SJCRH30 (cell line): ENCODE measurements around the gene MAPK9. TPM values are rescaled to one million over a fixed set of nuclear protein-coding genes. Genes with fewer than 3 reads are reported as not detected.
A peak's percentile ranks its signal among the peaks of the same experiment; 100 is the strongest.
"Not testable (repeated sequence)": the region's sequence is repeated elsewhere in the genome, so short reads cannot be mapped to it uniquely, and the experiment has no call there.

Experiments
- DNase-seq, 2 experiments: peaks; one replicate each; pipeline ENCODE4 v3.0.0-alpha.2; 2015 to 2020
- H3K27ac ChIP-seq: fragments of 250-450 bp; sonication (Bioruptor Pico); 2 replicates; pipeline ENCODE4 v1.5.1; 2020; ENCODE audit warnings: mild to moderate bottlenecking, moderate library complexity
- H3K27me3 ChIP-seq: fragments of 250-450 bp; sonication (Bioruptor Pico); 2 replicates; pipeline ENCODE4 v1.5.1; 2020; ENCODE audit warnings: mild to moderate bottlenecking, moderate library complexity
- H3K36me3 ChIP-seq: fragments of 250-450 bp; sonication (Bioruptor Pico); 2 replicates; pipeline ENCODE4 v1.5.1; 2020; ENCODE audit warnings: mild to moderate bottlenecking, moderate library complexity
- H3K4me1 ChIP-seq: fragments of 250-450 bp; sonication (Bioruptor Pico); 2 replicates; pipeline ENCODE4 v1.5.1; 2020; ENCODE audit warnings: mild to moderate bottlenecking, moderate library complexity
- H3K4me3 ChIP-seq: fragments of 250-450 bp; sonication (Bioruptor Pico); 2 replicates; pipeline ENCODE4 v1.5.1; 2020; ENCODE audit warnings: mild to moderate bottlenecking, moderate library complexity
- H3K9me3 ChIP-seq: fragments of 250-450 bp; sonication (Bioruptor Pico); replicated peaks from 2 replicates; pipeline ENCODE4 v1.5.1; 2020; ENCODE audit warnings: mild to moderate bottlenecking, moderate library complexity
- total RNA-seq: library from RNA; depleted of rRNA; stranded (reverse); fragments of >200 nt; shearing (Covaris generic); gene quantifications from 2 replicates; pipeline ENCODE4 v1.2.3, GENCODE V29; 2014

The MAPK9 gene
- total RNA-seq, 1 experiment from 2014 or later, result 46.6 TPM

DNA sequence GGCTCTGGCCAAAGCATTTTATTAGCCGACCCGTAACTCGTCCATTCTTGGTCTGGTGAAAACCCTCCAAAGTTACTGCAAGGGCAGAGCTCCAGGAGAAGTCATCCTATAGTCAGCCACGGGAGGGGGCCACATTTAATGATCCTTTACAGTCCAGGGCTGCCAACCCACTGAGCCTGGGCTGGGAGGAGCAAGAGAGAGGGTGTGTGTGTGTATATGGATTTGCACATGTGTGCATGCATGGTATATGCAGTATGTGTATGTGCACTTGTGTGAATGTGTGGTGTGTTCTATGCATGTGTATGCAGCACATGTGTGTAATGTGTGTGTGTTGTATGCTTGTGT is 78.7 kb downstream of the MAPK9 start:
- DNase-seq, result no peak
- Histone ChIP-seq H3K4me1 (no peaks in the 10 kb centered on the region), H3K9me3 (no peaks in the 10 kb centered on the region), H3K4me3 (no peak overlapping the region), H3K27me3 (peaks cover 3% of the 10 kb centered on the region; the same call in 1 of the 2 replicates), H3K36me3 (no peaks in the 10 kb centered on the region), H3K27ac (no peak overlapping the region)

DNA sequence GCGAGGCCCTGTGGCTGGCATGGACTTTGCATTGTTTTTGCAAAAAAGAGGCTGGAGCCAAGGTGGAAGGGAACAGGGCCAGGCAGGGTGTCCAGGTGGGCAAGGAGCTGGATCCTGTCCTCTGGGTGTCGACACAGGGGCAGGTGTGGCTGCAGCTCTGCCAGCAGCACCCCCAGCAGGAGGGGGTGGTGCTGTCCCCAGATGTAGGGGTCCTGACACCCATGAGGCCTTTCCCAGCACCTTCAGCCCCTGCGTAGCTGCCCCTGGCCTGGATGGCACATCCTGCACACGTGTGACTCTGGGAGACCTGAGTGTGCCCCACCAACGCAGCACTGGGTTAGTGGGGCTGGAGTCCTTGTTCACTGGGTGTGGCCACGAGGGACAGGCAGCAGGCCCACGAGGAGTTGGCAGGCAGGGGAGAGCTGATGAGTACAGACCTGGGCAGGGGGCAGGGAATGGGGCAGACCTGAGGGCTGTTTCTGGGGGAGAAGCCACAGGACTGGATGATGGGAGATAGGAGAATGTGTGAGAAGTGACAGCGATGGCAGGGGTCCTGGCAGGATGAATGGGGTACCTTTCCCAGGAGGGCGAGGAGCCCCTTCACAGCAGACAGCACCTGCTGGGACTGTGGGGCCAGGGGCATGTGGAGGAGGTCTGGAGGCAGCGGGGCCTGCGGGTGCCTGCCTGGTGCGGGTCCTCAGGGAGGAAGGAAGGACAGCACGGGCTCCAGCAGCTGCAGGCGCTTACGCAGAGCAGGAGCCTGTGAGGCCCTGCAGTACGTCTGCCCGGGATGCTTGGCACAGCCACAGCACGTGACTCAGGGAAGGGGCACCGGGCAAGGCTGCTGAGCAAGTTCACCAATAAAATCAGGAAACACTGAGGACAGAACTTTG is 79.3 kb downstream of the MAPK9 start:
- Histone ChIP-seq H3K27me3 (peaks cover 3% of the 10 kb centered on the region; the same call in 1 of the 2 replicates), H3K27ac (no peak overlapping the region), H3K4me3 (no peak overlapping the region), H3K9me3 (no peaks in the 10 kb centered on the region), H3K4me1 (no peaks in the 10 kb centered on the region), H3K36me3 (no peaks in the 10 kb centered on the region)
- DNase-seq, result no peak

DNA sequence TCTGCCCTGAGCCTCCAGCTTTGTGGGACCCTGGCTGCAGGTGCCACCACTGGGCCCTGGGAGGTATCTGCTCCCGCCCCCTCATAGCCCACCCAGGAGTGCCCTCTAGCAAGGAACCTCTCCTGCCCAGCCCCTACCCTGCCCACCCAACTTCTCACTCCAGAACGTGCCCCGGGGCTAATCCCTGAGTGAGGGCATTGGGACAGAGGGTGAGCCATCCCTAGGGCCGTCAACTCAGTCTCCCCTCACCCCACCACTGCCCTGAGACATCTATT is 80.2 kb downstream of the MAPK9 start:
- Histone ChIP-seq H3K27me3 (peaks cover 3% of the 10 kb centered on the region; the same call in 1 of the 2 replicates), H3K4me1 (no peaks in the 10 kb centered on the region), H3K4me3 (no peak overlapping the region), H3K27ac (no peak overlapping the region), H3K9me3 (no peaks in the 10 kb centered on the region), H3K36me3 (no peaks in the 10 kb centered on the region)
- no peak for DNase-seq

DNA sequence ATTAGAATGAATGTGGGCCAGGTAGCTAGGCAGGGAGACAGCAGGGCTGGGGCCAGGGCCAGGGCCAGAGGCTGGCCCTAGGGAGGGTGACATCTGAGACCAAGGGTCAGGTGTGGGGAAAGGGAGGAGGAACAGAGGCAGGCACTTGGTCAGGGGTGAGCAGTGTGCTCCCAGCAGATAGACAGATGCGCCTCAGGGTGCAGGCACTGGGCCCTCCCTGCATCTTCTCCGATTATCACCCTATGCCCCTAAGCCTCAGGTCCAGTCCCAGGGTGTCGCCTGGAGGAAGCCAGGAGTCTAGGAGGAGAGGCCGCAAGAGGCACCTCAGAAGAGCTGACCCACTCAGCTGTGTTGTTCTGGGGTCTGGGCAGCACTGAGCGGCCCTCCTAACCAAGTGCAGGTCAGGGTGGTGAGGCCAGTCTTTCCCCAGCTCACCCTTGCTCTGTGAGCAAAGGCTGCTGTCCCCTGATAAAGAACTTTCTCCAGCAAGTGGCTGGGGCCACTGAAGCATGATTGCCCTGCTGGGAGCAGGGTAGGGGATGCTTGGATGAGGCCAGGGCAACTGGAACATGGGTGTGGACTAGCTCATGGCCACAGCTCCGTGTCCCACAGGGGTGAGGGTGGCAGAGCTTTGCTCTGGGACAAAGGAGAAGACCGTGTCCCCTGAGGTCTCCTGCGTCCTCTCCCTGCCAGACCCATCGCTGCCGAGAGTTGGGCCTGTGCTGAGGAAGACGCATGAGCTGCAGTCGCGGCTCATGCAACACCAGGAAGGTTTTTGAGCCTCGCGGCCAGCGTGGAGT is 80.7 kb downstream of the MAPK9 start:
- peaks cover 3% of the 10 kb centered on the region; the same call in 1 of the 2 replicates for H3K27me3 ChIP-seq
- no peak for DNase-seq

GRCh38 chr5:180210077-180210476 is 81.8 kb downstream of the MAPK9 start:
- not testable (repeated sequence) for H3K36me3 ChIP-seq, DNase-seq, H3K4me1 ChIP-seq, H3K9me3 ChIP-seq, H3K4me3 ChIP-seq, H3K27me3 ChIP-seq, H3K27ac ChIP-seq

More for the DNA sequence above, 80.7 kb downstream of the MAPK9 start:
- no peak overlapping the region for H3K27ac ChIP-seq
- H3K9me3 ChIP-seq, result no peaks in the 10 kb centered on the region
- H3K4me3 ChIP-seq, result no peak overlapping the region
- H3K4me1 ChIP-seq, result no peaks in the 10 kb centered on the region
- H3K36me3 ChIP-seq, result no peaks in the 10 kb centered on the region

DNA sequence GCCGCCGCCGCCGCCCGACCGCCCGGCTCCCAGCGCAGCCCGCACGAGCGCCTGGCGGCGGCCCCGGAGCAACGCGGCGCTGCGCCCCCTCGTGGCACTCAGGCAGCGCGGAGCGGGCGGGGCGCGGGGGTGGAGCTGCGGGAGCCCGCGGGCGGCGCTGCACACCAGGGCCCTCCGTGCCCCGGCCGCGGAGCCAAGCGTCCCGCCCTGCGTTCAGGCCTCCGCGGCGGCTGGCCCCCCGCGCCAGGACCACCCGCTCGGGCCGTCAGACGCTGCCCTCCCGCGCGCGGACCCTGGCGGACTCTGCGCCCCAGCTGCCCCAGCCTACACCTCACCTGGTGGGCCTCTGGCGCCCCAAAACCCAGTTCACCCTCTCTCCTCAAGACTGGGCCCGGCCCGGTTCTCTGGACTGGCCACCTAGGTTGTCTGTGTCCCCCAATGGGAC is 82.7 kb downstream of the MAPK9 start, which contains the start of gene RASGEF1C:
Gene RASGEF1C, minus strand, starts transcription at position 75 of the 445 bp plus-strand sequence. CDS start 71,159 bp downstream, outside the sequence.
- Histone ChIP-seq H3K27me3 (peaks cover 3% of the 10 kb centered on the region; the same call in 1 of the 2 replicates), H3K4me1 (no peaks in the 10 kb centered on the region), H3K36me3 (no peaks in the 10 kb centered on the region), H3K9me3 (no peaks in the 10 kb centered on the region), H3K4me3 (peak within 1 kb of the TSS; percentile 28; the same call in 1 of the 2 replicates), H3K27ac (no peak within 1 kb of the TSS)
- peak in 1 of 2 experiments; percentile 61 for DNase-seq

DNA sequence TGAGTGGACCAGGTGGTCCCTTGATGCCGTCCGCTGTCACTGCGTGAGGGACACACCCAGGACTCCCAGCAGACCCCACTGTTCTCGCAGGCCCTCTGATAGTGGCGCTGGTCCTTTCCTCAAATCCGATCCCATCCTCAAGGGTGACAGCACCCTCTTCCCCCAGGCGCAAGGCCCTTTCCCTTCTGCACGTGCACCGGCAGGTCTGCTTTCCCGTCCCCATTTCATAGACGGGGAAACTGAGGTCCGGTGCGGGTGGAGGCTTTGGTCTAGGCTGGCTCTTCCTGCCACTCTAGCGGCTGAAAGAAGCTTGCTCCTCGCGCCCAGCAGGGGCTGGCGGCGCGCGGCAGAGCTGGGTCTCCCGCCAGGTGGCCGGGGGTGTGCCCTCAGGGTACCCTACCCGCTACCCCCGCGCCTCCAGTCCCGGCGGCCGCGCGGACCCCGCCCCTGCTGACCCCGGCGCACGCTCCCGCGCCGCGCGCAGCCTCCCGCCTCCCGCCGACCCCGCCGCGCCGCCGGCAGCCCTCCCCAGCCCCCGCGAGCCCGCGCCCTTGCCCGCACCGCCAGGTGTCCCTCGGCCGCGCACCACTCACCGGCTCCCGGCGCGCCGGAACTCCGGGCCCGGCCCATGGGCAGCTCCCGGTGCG is 83.3 kb downstream of the MAPK9 start:
- DNase-seq, result no peak
- Histone ChIP-seq H3K4me3 (peak overlapping the region; percentile 28; the same call in 1 of the 2 replicates), H3K9me3 (no peaks in the 10 kb centered on the region), H3K4me1 (no peaks in the 10 kb centered on the region), H3K27me3 (peaks cover 3% of the 10 kb centered on the region; the same call in 1 of the 2 replicates), H3K27ac (no peak overlapping the region), H3K36me3 (no peaks in the 10 kb centered on the region)

DNA sequence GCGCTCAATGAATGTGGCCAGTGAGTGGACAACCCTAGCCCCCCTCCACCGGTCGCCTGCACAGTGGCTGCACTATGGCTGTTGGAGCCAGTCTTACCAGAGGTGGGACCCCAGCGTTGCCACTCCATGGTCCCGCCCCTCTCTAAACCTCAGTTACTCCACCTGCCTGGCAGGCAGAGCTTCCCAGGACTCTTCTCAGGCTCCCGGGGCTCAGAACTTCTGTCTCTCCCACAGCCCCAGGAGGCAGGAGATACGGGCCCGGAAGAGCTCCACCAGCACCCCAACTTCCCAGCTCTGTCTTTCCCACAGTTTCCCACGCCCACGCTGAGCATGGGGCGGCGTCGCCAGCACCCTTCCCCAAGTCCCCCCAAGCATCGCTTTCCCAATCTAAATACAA is 83.8 kb downstream of the MAPK9 start:
- H3K4me1 ChIP-seq, result no peaks in the 10 kb centered on the region
- peaks cover 3% of the 10 kb centered on the region; the same call in 1 of the 2 replicates for H3K27me3 ChIP-seq
- no peak overlapping the region for H3K27ac ChIP-seq
- no peak for DNase-seq
- H3K4me3 ChIP-seq, result no peak overlapping the region
- H3K9me3 ChIP-seq, result no peaks in the 10 kb centered on the region
- no peaks in the 10 kb centered on the region for H3K36me3 ChIP-seq

DNA sequence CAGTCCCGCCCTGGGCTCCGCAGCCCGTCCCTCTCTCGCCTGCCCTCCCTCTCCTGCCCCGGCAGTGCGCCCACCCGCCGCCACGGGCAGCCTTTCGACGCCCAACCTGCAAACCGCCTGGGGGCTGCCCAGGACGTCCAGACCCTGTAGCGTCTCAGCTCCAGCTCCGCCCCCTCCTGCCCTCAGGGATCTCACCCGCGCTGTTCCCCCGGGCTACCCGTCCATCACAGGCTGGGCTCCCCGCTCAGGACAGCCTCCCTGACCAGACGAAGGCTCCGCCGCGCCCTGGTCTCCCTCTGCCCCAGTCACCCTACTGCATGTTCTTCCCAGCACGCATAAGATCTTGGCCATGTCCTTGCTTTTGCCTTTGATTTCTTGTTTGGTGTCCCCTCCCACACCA is 84.3 kb downstream of the MAPK9 start:
- H3K4me1 ChIP-seq, result no peaks in the 10 kb centered on the region
- H3K27ac ChIP-seq, result no peak overlapping the region
- no peak overlapping the region for H3K4me3 ChIP-seq
- peaks cover 3% of the 10 kb centered on the region; the same call in 1 of the 2 replicates for H3K27me3 ChIP-seq
- no peaks in the 10 kb centered on the region for H3K36me3 ChIP-seq
- H3K9me3 ChIP-seq, result no peaks in the 10 kb centered on the region
- no peak for DNase-seq

- no peak for DNase-seq
- Histone ChIP-seq H3K36me3 (no peaks in the 10 kb centered on the region), H3K9me3 (no peaks in the 10 kb centered on the region), H3K27ac (no peak overlapping the region), H3K4me1 (no peaks in the 10 kb centered on the region), H3K27me3 (peaks cover 3% of the 10 kb centered on the region; the same call in 1 of the 2 replicates), H3K4me3 (no peak overlapping the region)
Measured at GRCh38 chr5:180206993-180207392, 84.9 kb downstream of the MAPK9 start.

DNA sequence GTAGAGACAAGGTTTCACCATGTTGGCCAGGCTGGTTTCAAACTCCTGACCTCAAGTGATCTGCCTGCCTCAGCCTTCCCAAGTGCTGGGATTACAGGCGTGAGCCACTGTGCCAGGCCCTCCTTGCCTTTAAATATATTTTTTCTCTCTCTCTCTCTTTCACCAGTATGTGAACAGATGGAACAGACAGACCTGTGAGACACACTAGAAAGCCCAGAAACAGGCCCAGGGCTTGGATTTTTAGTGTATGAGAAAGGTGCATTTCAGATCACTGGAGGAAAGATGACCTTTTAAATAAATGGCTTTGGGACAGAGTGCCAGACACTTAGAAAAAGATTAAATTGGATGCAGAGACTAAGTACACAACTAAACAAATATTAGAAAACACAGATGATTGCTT is 86.0 kb downstream of the MAPK9 start:
- Histone ChIP-seq H3K9me3 (no peaks in the 10 kb centered on the region), H3K36me3 (no peaks in the 10 kb centered on the region)

GRCh38 chr5:180204276-180204819 is 87.5 kb downstream of the MAPK9 start:
- Histone ChIP-seq H3K27ac (no peak overlapping the region), H3K4me3 (no peak overlapping the region), H3K4me1 (no peaks in the 10 kb centered on the region; the same call in 1 of the 2 replicates), H3K27me3 (peaks cover 3% of the 10 kb centered on the region; the same call in 1 of the 2 replicates), H3K9me3 (no peaks in the 10 kb centered on the region), H3K36me3 (no peaks in the 10 kb centered on the region)
- DNase-seq, result no peak

More for the DNA sequence above, 86.0 kb downstream of the MAPK9 start:
- no peaks in the 10 kb centered on the region; the same call in 1 of the 2 replicates for H3K4me1 ChIP-seq
- peaks cover 3% of the 10 kb centered on the region; the same call in 1 of the 2 replicates for H3K27me3 ChIP-seq
- DNase-seq, result no peak
- H3K27ac ChIP-seq, result no peak overlapping the region
- no peak overlapping the region for H3K4me3 ChIP-seq

GRCh38 chr5:180202939-180203573 is 88.8 kb downstream of the MAPK9 start:
- H3K27me3 ChIP-seq, result no peaks in the 10 kb centered on the region
- H3K9me3 ChIP-seq, result no peaks in the 10 kb centered on the region
- no peak overlapping the region for H3K27ac ChIP-seq
- no peaks in the 10 kb centered on the region for H3K36me3 ChIP-seq
- DNase-seq, result no peak
- no peak overlapping the region for H3K4me3 ChIP-seq
- H3K4me1 ChIP-seq, result no peaks in the 10 kb centered on the region; the same call in 1 of the 2 replicates
